HG02678 (cell line): ENCODE results near the gene CLMN.

Experiments
- ATAC-seq: cut with Tn5 transposase; IDR thresholded peaks from one replicate; pipeline ENCODE4 v1.9.1; 2021; ENCODE audit warnings: mild to moderate bottlenecking, moderate library complexity; ENCODE audit not compliant: unreplicated experiment

The CLMN gene

DNA sequence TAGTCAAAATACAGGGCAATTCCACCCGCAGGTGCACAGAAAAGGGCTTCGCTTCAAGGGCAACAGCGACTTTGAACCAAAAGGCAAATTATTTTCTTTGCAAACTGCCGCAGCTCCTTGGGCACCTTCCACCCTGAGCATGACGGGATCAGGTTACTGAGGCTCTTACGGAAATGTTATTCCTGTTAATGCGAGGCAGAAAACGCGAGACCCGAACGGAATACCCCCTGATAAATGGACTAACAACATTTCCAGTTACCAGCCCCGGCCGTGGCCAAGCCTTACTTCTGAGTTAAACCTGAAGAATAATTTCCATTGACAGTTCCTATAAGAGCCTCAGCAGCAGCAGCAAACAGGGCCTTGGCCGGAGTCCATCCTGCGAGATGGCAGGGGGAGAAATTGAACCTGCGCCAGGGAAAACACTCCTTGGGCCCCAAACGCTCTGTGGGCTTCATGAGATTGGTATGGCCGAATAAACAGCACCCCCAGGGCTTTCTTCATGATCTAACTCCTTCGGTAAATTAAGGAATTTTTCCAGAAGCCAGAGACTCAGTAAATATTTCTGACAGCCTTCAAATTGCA lies 92.3 kb downstream of the CLMN start:
- ATAC-seq = no peak

DNA sequence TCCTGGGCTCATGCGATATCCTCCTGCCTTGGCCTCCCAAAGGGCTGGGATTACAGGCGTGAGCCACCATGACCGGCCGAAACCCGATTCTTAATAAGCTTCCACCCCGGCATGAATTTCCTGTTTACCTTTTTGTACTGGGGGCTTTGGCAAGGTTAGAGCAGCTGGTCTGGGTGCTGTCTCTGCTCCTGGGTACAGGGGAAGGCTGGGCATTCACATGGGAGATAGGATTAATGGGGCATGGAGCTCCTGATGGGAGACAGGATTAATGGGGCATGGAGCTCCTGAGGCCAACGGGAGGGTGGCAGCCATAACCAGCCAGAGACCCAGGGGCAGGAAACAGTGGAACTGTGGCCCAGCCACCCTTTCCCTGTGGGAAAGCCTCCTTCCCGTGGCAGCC lies 92.9 kb downstream of the CLMN start:
- no peak for ATAC-seq

DNA sequence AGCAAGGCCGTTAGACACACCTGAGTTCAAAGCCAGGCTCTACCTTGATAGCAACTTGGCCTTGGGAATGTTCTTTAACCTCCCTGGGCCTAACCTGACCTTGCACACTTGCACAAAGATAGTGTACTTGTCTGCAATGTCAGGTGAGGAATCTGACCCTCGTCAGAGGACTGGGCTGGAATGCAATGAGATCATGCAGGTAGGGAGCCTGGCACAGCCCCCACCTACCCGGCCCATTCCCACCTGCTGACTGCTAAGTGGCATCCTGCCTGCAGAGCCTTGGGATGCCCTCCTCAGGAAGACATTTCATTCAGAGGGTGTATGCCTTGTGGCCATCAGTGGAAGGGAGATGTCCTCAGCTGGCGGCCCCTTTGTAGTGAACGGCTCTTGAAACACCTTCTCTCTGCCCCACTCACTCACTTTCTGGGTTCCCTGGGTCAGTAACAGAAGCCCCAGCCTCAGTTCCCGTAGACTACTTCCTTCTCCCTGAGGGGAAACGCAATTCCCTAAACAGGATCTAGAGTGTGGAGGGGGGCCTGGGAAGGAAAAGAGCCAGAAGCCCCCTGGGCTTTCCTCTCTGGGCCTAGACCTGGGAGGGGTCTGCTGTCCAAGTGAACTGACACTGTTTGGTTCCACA lies 94.3 kb downstream of the CLMN start:
- ATAC-seq = no peak

DNA sequence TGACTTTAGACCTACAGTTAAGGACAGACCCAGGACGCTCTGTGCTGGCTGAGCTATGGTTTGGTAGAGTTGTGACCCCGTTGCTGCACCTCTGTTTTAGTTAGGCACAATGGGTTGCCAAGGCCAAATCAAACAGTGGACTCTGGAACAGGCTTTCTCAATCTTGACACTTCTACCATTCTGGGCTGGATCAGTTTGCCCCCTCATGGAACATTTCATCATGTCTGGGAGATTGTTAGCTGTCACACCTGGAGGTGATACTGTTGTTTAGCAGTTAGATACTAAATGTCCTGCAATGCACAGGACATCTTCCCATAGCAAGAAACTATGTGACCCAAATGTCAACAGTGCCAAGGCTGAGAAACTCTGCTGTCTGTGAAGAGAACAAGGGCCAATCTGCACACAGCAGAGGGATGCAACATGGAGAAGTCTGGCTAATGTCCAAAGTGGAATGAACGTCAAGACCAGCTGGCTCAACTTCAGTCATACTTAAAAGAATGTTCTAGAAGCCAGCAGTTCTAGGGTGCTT lies 96.8 kb downstream of the CLMN start:
- ATAC-seq = no peak

DNA sequence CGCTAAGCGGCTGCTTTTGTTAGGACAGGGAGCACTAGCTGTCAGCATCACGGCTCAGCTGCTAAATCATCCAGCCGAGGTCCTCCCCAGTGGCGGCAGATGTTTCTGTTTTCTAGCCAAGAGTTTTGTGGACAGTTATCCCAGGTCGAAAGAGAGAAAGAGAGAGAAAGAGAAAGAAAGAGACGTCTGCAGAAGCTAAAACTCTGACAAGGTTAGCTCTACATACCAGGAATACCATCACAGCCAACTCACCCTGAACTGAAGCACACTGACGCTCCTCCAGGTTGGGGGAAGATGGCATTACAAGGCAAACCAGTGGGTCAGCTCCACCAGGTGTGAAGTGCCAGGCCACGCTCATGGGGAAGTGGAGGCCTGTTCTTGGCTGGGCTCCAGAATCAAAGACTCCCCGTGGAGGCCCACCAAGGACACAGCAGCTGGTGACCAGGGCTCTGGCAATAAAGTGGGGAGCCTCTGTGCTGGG lies 97.5 kb downstream of the CLMN start:
- ATAC-seq = no peak

- ATAC-seq = no peak
These were observed 98.2 kb downstream of the CLMN start for GRCh38 chr14:95221531-95221930.

DNA sequence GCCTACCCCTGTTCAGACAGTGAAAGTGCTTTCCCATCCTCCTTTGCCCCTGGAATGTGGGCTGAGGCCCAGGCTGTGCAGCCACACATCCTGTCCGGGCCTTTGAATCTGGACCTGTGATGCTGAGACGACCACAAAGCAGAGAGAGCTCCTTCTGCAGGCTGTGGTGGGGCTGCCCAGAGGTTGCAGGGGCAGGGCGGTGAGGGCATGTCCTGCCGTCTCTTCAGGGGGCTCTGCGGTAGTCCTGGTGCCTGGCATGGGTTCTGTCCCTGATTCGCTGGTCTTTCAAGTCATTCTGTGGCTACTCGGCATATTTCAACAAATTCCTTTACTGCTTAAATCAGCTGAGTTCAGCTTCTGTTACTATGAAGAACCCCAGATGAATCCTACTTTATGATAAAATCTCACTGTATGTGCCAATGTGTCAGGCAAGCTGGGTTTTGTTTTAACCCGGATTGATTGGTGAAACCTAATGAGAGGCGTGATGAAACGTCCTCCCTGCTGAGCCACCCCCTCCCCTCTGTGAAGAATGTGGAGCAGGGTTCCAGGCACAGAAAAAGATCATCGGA lies 99.0 kb downstream of the CLMN start:
- ATAC-seq = no peak

DNA sequence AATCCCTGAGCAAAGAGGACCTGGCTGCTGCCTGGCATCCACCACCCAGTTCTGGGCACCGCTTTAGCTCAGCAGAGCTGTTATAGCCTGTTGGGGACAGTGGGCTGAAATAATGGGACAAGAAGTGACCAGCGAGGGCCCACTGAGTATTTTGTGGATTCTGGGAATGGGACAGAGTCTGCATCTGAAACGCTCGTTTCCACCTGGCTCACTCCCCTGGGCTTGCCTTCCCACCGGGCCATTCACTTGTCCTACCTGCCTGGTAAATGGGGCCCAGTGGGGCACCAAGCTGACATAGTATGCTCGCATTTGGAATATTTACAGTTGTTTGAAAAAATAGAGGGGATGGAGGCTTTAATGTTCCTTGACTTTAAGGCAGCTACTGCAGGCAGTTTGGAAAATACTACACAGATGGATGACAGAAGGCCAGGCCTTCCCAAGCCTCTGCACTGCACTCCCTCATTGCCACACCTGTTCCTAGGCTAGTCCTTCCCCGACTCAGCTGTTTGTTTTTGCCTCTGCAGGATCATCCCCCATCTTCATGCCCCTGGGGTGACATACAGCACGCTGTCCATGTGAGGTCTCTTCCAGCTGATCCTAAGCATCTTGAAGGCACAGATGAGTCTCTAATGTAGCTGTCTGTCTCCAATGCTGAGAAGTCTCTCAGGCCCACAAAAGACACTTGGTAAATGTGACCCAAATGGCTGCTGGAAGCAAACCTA lies 101.1 kb downstream of the CLMN start:
- ATAC-seq = no peak

- ATAC-seq = no peak
These were observed 101.7 kb downstream of the CLMN start for GRCh38 chr14:95218006-95218405.

DNA sequence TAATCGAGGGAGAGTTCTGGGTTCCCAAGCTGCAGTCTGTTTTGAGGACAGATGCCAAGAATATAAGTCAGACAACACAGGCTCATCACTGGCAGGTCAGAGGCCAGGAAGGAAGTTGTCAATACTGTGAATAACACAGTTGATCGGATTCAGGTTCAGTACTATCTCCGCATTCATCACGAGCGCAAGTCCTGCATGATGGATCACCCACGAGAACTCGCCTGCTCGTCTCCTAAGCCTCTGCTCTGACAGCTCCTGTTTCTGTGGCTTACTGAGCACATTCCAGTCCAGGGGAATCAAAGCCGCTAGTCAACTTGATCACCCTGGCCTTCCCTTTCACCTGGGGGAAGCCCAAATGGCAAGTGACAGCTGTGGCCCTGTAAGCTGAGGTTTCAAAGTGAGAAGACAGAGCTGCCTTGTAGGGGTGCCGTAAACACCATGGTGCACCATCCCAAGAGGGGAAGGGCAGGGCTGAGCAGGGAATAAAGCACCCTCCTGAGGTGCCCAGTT lies 102.3 kb downstream of the CLMN start:
- no peak for ATAC-seq

GRCh38 chr14:95216008-95216407 lies 103.7 kb downstream of the CLMN start:
- no peak for ATAC-seq

DNA sequence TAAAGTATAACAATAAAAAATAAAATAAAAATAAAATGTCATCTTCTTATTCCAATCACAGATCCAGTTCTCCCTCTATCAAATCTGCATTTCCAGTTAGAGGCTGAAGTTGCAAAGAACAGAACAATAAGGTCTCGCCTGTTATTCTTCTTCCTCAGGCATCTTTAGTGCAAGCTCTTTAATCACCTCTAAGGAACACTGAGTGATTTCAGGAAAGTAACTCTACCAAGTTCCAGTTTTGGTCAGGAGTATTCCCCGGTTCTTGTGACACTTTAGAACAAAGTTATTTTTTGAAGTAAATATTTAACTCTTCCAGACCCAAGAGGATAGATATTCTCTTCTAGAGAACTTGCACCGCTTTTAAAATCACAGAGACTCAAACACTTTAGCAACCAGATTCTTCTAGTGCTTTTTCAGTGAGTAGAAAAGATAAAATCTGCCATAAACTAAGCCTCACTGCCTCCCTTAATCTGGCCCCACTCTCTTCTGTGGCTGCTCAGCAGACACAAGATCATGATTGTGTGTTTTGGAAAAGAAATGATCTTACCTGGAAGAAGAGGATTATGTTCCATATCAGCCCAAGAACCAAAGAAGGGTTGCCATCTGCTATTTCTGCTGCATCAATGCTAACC lies 104.5 kb downstream of the CLMN start:
- no peak for ATAC-seq

DNA sequence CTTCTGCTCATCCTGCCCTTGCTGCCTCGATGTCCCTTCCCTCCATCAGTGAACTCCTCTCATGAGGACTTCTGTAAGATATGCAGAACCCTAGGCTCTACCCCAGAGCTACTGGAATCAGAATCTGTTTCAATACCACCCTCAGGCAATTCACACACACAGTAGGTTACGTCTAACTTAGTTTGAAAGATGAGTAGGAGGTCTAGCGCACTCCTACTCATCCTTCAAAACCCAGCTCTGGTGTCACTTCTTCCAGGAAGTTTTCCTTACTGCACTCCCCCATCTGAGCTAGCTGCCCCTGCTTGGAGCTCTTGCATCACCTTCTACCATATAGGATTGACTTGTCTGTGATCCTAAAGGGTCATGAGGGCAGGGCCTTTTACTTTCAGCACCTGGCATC lies 105.9 kb downstream of the CLMN start:
- ATAC-seq = no peak

GRCh38 chr14:95211721-95212504 lies 107.8 kb downstream of the CLMN start:
- ATAC-seq = peak; percentile 78

DNA sequence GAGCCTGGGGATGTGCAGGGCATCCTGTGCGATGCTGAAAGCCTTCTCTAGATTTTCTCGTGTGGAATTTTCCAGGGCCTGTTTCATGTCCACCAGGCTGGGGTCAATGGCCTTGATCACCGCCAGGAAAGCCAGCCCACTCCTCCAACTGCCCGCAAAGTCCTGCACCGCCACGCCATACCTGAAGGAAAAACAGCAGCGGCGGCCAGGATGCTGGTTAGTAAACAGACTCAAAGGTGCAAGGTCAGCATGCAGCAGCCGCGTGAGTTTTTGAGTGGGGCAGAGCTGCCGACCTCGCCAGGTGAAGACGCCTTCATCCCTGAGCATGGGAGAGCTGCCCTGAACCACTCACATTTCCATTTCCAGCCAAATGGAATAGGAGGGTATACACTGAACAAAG lies 109.0 kb downstream of the CLMN start:
- ATAC-seq = no peak

GRCh38 chr14:95208598-95208997 lies 111.1 kb downstream of the CLMN start:
- no peak for ATAC-seq

GRCh38 chr14:95207475-95208233 lies 112.1 kb downstream of the CLMN start:
- no peak for ATAC-seq

DNA sequence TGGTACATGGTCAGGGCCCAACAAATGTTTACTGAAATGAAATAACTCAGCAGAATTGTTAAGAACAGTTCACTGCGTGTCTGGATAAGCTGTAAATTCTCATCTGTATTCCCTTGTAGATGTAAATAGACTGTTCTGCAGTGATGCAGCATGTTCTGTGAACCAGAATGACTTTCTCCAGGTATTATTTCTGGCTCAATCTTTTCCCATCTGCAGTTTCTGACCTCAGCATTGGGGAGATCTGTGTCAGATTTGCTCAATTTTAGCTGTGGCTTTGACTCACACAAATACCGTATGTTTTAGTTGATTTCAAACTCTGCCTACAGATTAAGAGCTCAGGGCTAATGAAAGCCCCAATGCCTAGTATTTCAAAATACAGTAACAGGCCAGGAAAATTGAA lies 113.2 kb downstream of the CLMN start:
- no peak for ATAC-seq

GRCh38 chr14:95204705-95205104 lies 115.0 kb downstream of the CLMN start:
- ATAC-seq = no peak
